CD4-positive, alpha-beta T cell treated with Interleukin-17A for 4 hours (primary cell): ENCODE results near the gene OR1M1.

Experiments
- DNase-seq: peaks from one replicate; pipeline ENCODE4 v3.0.0-alpha.2; 2020; ENCODE audit warnings: mixed read lengths

Gene OR1M1

GRCh38 chr19:9076901-9077300 is 10.0 kb upstream of the OR1M1 start:
- no peak for DNase-seq

- DNase-seq = no peak
These were observed 8.2 kb upstream of the OR1M1 start for GRCh38 chr19:9078651-9079050.

GRCh38 chr19:9107375-9107774 is 20.5 kb downstream of the OR1M1 start, which contains the start of gene OR7G2:
Gene OR7G2, minus strand, starts transcription at chr19:9107475. Its CDS starts 4,232 bp downstream, at chr19:9103243.
- DNase-seq = no peak

DNA sequence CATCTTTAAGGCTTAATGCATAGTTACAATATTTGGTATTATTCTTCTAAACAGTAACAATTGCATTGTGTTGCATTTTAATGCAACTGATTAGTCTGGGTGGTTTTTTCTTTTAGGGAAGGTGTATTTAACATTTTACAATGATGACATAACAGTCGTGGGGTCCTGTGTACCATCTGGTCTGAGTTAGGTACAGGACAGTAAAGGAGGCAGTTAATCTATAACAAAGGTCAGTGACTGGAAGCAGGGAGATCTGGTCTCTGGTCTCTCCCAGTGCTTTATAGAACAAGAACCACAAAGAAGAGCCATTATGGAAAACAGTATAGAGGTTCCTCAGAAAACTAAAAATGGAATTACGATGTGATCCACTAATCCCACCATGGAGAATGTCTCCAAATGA is 23.1 kb downstream of the OR1M1 start:
- no peak for DNase-seq

DNA sequence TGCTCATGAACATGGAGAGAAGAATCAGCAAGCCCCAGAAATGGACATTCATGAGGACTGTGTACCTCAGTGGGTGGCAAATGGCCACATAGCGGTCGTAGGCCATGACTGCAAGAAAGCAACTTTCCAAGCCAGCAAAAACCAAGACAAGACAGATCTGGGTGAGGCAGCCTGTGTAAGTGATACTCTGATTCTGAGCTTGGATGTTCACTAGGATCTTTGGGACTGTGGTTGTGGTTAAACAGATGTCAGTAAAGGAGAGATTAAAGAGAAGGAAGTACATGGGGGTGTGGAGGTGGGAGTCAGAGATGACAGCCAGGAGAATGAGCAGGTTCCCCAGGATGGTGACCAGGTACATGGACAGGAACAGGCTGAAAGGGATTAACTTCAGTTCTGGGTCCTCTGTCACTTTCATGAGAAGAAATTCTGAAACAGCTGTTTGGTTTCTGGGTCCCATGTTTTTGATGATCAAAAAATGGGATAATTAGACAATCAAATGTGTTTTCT is 28.5 kb downstream of the OR1M1 start, which contains the start of gene OR7G1:
OR7G1 (minus strand) TSS at position 457 of the 507 bp plus-strand sequence; CDS start at position 457, 0 bp downstream.
- no peak for DNase-seq

- DNase-seq = no peak
These were observed 29.7 kb downstream of the OR1M1 start for GRCh38 chr19:9116547-9116946.

GRCh38 chr19:9126900-9127405 is 40.1 kb downstream of the OR1M1 start, which contains the start of gene OR7G3:
Gene OR7G3, minus strand, starts transcription at chr19:9126950. Its CDS starts 0 bp downstream, at chr19:9126950.
- DNase-seq = no peak

DNA sequence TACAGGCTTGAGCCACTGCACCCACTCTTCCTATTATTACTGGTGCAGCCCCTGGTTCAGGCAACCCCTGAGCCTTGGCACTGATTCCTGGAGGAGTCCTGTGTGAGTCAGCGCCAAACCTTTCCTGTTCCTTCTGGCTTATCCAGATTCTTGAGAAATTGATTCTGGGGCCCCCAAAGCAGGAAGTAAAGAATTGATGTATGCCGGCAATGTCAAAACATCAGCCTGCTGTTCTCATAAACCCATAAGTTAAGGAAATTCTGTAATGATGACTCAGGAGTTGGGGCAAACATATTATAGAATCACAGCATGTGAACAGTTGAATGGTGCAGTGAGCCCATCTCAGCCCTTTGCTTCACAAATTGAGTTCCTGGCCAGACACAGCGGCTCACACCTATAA is 41.3 kb downstream of the OR1M1 start:
- no peak for DNase-seq

DNA sequence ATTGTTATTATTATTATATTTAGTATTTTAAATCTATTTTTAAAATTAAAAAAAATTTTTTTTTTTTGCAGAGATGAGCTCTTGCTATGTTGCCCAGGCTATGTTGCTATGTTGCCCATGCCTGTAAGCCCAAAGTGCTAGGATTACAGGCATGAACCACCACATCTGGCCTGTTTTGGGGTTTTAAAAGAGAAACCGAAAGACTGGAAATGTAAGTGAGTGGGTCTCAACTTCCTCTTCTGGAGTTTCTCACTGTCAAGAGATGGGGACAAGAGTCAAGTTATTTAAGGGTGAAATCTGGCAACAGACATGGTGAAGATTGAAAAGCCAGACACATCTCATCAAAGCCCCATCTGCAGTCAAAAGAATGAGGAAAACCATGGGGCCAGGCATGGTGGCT is 44.1 kb downstream of the OR1M1 start:
- no peak for DNase-seq

- DNase-seq = no peak
These were observed 45.6 kb downstream of the OR1M1 start for GRCh38 chr19:9132422-9132821.

DNA sequence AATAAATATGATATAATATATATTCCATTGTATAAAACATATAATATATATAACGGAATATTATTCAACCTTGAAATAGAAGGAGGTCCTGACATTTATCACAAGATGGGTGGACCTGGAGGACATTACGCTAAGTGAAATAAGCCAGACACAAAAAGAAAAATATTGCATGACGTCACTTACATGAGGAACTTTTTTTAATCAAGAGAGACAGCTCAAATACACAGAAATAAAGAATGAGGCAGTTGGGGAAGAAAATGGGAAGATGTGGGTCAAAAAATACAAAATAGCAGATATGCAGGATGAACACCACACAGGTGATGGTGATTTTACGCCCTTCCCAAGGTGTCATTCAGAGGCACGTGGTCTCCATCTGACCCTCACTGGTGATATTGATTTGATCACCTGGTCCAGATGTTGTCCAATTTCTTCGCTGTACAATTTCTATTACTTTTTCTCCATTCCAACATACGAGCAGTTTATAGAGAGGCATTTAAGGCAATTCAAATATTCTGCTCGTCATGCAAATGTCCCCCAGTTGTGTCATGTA is 52.8 kb downstream of the OR1M1 start:
- no peak for DNase-seq

DNA sequence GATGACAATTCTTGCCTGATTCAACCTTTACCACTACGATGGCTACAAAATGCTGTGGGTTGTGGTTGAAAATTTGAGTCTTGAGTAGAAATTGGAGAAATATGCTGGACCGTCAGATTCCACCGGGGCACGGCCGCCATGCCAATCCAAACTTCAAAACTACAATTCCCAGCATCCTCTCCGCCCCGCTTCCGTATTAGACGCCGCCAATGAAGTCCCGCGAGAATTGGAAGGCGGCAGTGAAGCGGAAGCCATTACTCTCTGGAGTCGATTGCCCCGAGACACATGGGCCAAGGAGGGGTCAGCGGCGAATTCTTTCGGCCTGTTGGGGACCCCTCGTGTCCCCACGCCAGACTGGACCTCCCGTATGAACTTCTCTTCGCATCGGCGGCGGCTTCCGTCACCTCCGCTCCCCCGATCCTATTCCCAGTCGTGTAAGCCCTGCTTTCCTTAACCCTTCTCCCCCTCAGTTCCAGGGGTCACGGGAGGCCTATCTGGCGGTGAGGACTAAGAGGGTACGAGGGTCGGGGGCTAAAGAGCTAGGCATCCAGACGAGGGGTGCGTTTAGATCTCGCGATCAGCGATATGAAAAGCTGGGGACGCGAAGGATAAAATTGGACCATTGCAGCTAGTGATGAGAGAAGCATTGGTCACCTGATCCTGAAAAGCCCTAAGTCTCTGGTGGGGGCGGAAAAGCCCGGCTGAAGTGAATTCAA is 53.5 kb downstream of the OR1M1 start, which contains the start of gene ZNF317:
ZNF317 (plus strand) TSS at position 239 of the 716 bp plus-strand sequence. CDS start 15,620 bp downstream, outside the sequence.
- DNase-seq = peak; percentile 90

GRCh38 chr19:9144920-9145319 is 58.1 kb downstream of the OR1M1 start:
- DNase-seq = no peak
